ENCODE results near the gene UACA. TPM values are rescaled to one million over a fixed set of nuclear protein-coding genes. Genes with fewer than 3 reads are reported as not detected.

UACA gene
- total and polyA plus RNA-seq, 7 experiments from 2014 or later: 0.14 to 2.1 (median 0.42) TPM; not detected in 1

- H3K9me3 Mint-ChIP-seq: peaks cover 0 to 7% (median 0%) of the 10 kb centered on the region in 11 donors
- Histone ChIP-seq H3K27ac (ENCODE audit: low read depth, low read length) (no peak overlapping the region), H3K36me3 (ENCODE audit: control insufficient read depth in 2 of 3, insufficient read depth in 3 of 3, low read length in 3 of 3) (no peaks in the 10 kb centered on the region), H3K4me3 (ENCODE audit: low read length) (no peak overlapping the region), H3K27me3 (ENCODE audit: control insufficient read depth in 2 of 2, insufficient read depth in 2 of 2, low read length in 2 of 2) (no peaks in the 10 kb centered on the region), H3K9me3 (ENCODE audit: control insufficient read depth in 2 of 3, low read length in 3 of 3) (no peaks in the 10 kb centered on the region), H3K4me1 (ENCODE audit: control insufficient read depth in 2 of 2, insufficient read depth in 2 of 2, low read length in 2 of 2) (no peaks in the 10 kb centered on the region)
- H3K36me3 Mint-ChIP-seq: no peaks in the 10 kb centered on the region
- CTCF ChIA-PET: no interaction called here
- H3K4me1 Mint-ChIP-seq: no peaks in the 10 kb centered on the region
- ATAC-seq (no peak), DNase-seq (no peak)
- H3K27ac Mint-ChIP-seq: no peak overlapping the region
- H3K27me3 Mint-ChIP-seq: peaks cover 0 to 34% (median 0%) of the 10 kb centered on the region in 5 donors
- H3K4me3 Mint-ChIP-seq: no peak overlapping the region
- POLR2A ChIA-PET: no interaction called here
- intact Hi-C loops (cut with micrococcal nuclease): no loop called here
These were observed 152.8 kb downstream of the UACA start for GRCh38 chr15:70610541-70610940.

GRCh38 chr15:70609889-70610288, 153.5 kb downstream of the UACA start:
- Histone ChIP-seq H3K4me1 (ENCODE audit: control insufficient read depth in 2 of 2, insufficient read depth in 2 of 2, low read length in 2 of 2) (no peaks in the 10 kb centered on the region), H3K4me3 (ENCODE audit: low read length) (no peak overlapping the region), H3K27me3 (ENCODE audit: control insufficient read depth in 2 of 2, insufficient read depth in 2 of 2, low read length in 2 of 2) (no peaks in the 10 kb centered on the region), H3K27ac (ENCODE audit: low read depth, low read length) (no peak overlapping the region), H3K9me3 (ENCODE audit: control insufficient read depth in 2 of 3, low read length in 3 of 3) (no peaks in the 10 kb centered on the region), H3K36me3 (ENCODE audit: control insufficient read depth in 2 of 3, insufficient read depth in 3 of 3, low read length in 3 of 3) (no peaks in the 10 kb centered on the region)
- CTCF ChIA-PET: no interaction called here
- ATAC-seq (no peak), DNase-seq (no peak)
- peaks cover 0 to 7% (median 0%) of the 10 kb centered on the region in 11 donors for H3K9me3 Mint-ChIP-seq
- peaks cover 0 to 28% (median 0%) of the 10 kb centered on the region in 5 donors for H3K27me3 Mint-ChIP-seq
- no peaks in the 10 kb centered on the region for H3K4me1 Mint-ChIP-seq
- H3K27ac Mint-ChIP-seq: no peak overlapping the region
- POLR2A ChIA-PET: no interaction called here
- H3K36me3 Mint-ChIP-seq: no peaks in the 10 kb centered on the region
- intact Hi-C loops (cut with micrococcal nuclease): no loop called here
- no peak overlapping the region for H3K4me3 Mint-ChIP-seq

- no peak overlapping the region for H3K4me3 Mint-ChIP-seq
- H3K4me1 Mint-ChIP-seq: no peaks in the 10 kb centered on the region
- Histone ChIP-seq H3K36me3 (ENCODE audit: control insufficient read depth in 2 of 3, insufficient read depth in 3 of 3, low read length in 3 of 3) (no peaks in the 10 kb centered on the region), H3K27ac (ENCODE audit: low read depth, low read length) (no peak overlapping the region), H3K9me3 (ENCODE audit: control insufficient read depth in 2 of 3, low read length in 3 of 3) (no peaks in the 10 kb centered on the region), H3K27me3 (ENCODE audit: control insufficient read depth in 2 of 2, insufficient read depth in 2 of 2, low read length in 2 of 2) (no peaks in the 10 kb centered on the region), H3K4me3 (ENCODE audit: low read length) (no peak overlapping the region), H3K4me1 (ENCODE audit: control insufficient read depth in 2 of 2, insufficient read depth in 2 of 2, low read length in 2 of 2) (no peaks in the 10 kb centered on the region)
- H3K36me3 Mint-ChIP-seq: no peaks in the 10 kb centered on the region
- H3K9me3 Mint-ChIP-seq: peaks cover 0 to 7% (median 0%) of the 10 kb centered on the region in 11 donors
- H3K27ac Mint-ChIP-seq: no peak overlapping the region
- DNase-seq: no peak
- ChIA-PET POLR2A (no interaction called here), CTCF (no interaction called here)
- ATAC-seq: no peak
- peaks cover 0 to 20% (median 0%) of the 10 kb centered on the region in 5 donors for H3K27me3 Mint-ChIP-seq
- intact Hi-C loops (cut with micrococcal nuclease): no loop called here
These were observed 155.2 kb downstream of the UACA start for GRCh38 chr15:70608144-70608543.

GRCh38 chr15:70605606-70606410, 157.6 kb downstream of the UACA start:
- intact Hi-C loops (cut with micrococcal nuclease): no loop called here
- Histone ChIP-seq H3K36me3 (ENCODE audit: control insufficient read depth in 2 of 3, insufficient read depth in 3 of 3, low read length in 3 of 3) (no peaks in the 10 kb centered on the region), H3K27ac (ENCODE audit: low read depth, low read length) (no peak overlapping the region), H3K4me1 (ENCODE audit: control insufficient read depth in 2 of 2, insufficient read depth in 2 of 2, low read length in 2 of 2) (no peaks in the 10 kb centered on the region), H3K9me3 (ENCODE audit: control insufficient read depth in 2 of 3, low read length in 3 of 3) (no peaks in the 10 kb centered on the region), H3K4me3 (ENCODE audit: low read length) (no peak overlapping the region), H3K27me3 (ENCODE audit: control insufficient read depth in 2 of 2, insufficient read depth in 2 of 2, low read length in 2 of 2) (no peaks in the 10 kb centered on the region)
- ChIA-PET POLR2A (no interaction called here), CTCF (no interaction called here)
- Mint-ChIP-seq H3K4me3 (no peak overlapping the region), H3K36me3 (no peaks in the 10 kb centered on the region), H3K27ac (no peak overlapping the region), H3K9me3 (peaks cover 0 to 4% (median 0%) of the 10 kb centered on the region in 11 donors), H3K4me1 (peaks cover 0 to 2% (median 0%) of the 10 kb centered on the region in 7 donors), H3K27me3 (peaks cover 0 to 18% (median 0%) of the 10 kb centered on the region in 5 donors)
- DNase-seq (no peak), ATAC-seq (no peak)

- CTCF ChIA-PET: interaction anchor here (0.7 kb wide), 1 partner anchor 138 kb away, joined by 3 read pairs; no protein-coding TSS in a partner anchor
These were observed 158.6 kb downstream of the UACA start for GRCh38 chr15:70604666-70605315.

More at GRCh38 chr15:70604666-70605315, 158.6 kb downstream of the UACA start:
- Histone ChIP-seq H3K27me3 (ENCODE audit: control insufficient read depth in 2 of 2, insufficient read depth in 2 of 2, low read length in 2 of 2) (no peaks in the 10 kb centered on the region), H3K4me1 (ENCODE audit: control insufficient read depth in 2 of 2, insufficient read depth in 2 of 2, low read length in 2 of 2) (no peaks in the 10 kb centered on the region), H3K36me3 (ENCODE audit: control insufficient read depth in 2 of 3, insufficient read depth in 3 of 3, low read length in 3 of 3) (no peaks in the 10 kb centered on the region), H3K4me3 (ENCODE audit: low read length) (no peak overlapping the region), H3K27ac (ENCODE audit: low read depth, low read length) (no peak overlapping the region), H3K9me3 (ENCODE audit: control insufficient read depth in 2 of 3, low read length in 3 of 3) (no peaks in the 10 kb centered on the region)
- Mint-ChIP-seq H3K27ac (no peak overlapping the region), H3K4me3 (no peak overlapping the region), H3K36me3 (peaks cover 0 to 2% (median 0%) of the 10 kb centered on the region in 5 donors), H3K27me3 (peaks cover 0 to 16% (median 0%) of the 10 kb centered on the region in 5 donors), H3K9me3 (peaks cover 0 to 11% (median 2%) of the 10 kb centered on the region in 11 donors), H3K4me1 (peaks cover 0 to 2% (median 0%) of the 10 kb centered on the region in 7 donors)
- intact Hi-C loops (cut with micrococcal nuclease): no loop called here
- DNase-seq (no peak), ATAC-seq (no peak)
- POLR2A ChIA-PET: no interaction called here
